RCC 7860 (cell line): Measurements from ENCODE around the gene MGAT4A.

ENCODE experiments used
- DNase-seq: peaks from one replicate; pipeline ENCODE4 v3.0.0-alpha.2; 2015; ENCODE audit warnings: low spot score
- FAIRE-seq: peaks from 2 replicates; lab custom pipeline; 2012; peaks lifted over from hg19 to GRCh38; lab: Jason Lieb, UNC

The MGAT4A gene

DNA sequence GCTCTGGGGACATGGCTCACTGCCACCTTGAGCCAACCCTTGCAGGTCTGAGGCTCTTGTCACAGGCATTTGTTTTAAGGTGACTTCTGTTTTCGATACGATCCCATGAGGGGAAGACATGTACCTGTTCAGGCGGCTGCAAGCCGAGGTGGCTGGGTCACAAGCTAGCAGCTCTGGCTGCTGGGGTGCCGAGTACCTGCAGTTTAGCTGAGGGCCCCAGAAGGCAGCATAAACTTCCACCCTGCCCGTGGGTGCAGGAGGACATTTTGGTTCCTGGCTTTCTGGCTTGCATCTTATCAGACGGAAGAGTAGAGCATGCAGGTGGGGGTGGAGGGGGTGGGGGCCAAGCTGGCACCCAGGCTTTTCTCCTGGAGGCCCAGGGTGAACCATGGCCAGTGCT is 151.0 kb downstream of the MGAT4A start:
- no peak for DNase-seq
- FAIRE-seq: no peak

- no peak for DNase-seq
- FAIRE-seq: no peak
Observed at GRCh38 chr2:98578231-98578630, 152.7 kb downstream of the MGAT4A start.

- FAIRE-seq (no peak), DNase-seq (no peak)
Observed at GRCh38 chr2:98577313-98577712, 153.6 kb downstream of the MGAT4A start.

GRCh38 chr2:98576666-98577312 is 154.1 kb downstream of the MGAT4A start:
- FAIRE-seq: no peak
- DNase-seq: no peak

DNA sequence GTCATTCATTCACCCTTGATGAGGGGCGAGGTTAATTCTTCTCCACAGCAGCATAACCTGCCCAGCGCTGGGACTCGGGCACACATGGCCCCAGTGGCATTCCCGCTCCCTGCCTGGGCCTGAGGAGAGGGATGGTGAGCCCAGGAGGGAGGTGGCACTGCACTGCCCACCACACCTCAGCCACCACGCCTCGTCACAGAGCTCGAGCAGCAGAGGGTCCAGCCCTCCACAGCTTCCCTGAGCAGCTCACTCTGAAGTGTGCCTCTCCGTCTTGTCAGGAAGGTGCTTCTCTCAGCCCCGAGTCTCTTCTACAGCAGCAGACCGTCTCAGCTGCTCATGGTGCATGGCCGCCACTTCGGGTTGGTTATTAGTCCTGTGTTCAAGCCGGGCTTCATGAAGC is 157.5 kb downstream of the MGAT4A start:
- no peak for FAIRE-seq
- no peak for DNase-seq

DNA sequence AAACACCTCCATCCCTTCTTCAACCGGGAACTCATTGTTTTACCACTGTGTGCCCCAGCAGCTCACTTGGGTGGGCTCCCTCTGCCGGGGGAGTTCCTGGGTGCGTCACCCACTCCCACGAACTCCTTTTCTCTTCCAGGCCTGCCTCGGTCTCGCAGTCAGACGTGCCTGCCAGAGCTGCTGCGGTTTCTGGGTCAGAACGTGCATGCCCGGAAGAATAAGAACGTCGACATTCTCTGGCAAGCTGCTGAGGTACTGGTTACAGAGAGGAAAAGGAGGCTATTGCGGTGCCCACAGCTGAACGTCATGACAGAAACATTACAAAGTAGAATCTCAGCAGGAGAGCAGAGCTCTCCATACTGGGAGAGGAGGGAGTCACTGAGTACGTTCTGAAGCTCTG is 158.3 kb downstream of the MGAT4A start:
- FAIRE-seq (no peak), DNase-seq (no peak)

- DNase-seq: no peak
- FAIRE-seq: no peak
Observed at GRCh38 chr2:98572211-98572610, 158.7 kb downstream of the MGAT4A start.

- DNase-seq (no peak), FAIRE-seq (no peak)
Observed at GRCh38 chr2:98571796-98572195, 159.1 kb downstream of the MGAT4A start.

DNA sequence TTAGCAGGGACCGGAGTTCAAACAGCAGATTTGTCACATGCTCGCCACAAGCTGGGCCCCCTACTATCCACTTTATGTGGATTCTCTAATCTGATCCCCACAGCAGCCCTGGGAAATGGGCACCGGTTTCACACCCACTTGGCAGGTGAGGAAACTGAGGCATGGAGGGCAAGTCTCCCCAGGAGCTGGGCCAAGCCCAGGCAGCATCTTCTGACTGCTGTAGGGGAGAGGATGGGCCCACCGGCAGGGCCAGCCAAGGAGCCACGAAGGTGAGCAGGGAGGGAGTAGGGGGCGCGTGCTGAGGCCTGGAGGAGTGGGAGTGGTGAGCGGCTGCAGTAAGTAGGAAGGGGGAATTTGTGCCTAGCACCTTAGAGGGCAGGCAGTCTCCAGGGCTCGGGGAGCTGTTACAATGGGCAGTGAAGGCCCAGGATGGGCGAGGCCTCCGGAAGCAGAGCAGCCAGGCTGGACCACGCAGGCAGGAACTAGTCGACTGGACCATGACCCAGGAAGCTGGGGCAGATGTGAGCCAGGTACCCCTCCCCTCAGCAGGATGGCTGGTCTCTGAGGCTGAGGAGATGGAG is 159.7 kb downstream of the MGAT4A start:
- DNase-seq: no peak
- FAIRE-seq: no peak

- DNase-seq: no peak
- no peak for FAIRE-seq
Observed at GRCh38 chr2:98570356-98570755, 160.6 kb downstream of the MGAT4A start.

- DNase-seq (no peak), FAIRE-seq (no peak)
Observed at GRCh38 chr2:98569915-98570314, 161.0 kb downstream of the MGAT4A start.

DNA sequence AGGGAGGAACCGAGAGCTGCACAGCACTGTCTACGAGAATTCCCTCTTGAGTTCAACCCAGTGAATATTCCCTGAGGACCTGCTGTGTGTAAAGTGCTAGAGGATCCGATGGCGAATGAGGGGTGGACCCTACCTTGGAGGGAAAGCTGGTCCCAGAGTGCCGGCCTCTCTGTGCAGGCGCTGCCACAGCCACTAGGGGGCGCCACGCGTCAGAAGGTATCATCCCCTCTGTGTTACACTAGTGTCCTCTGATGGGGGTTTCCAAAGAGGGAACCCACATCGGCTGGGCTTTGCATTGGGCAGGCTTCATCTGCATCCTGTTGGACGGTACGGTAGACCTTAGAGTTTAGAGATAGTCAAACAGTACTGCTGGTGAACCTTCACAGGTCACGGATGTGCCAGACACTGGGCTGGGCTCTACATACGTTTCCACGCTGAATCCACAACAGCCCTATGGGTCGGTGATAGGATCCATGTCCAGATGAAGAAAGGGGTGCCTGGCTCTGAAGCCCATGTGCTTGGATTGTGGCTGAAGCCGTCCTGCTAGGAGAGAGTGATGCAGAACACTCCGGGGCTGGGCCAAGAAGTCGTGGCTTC is 161.6 kb downstream of the MGAT4A start:
- DNase-seq (no peak), FAIRE-seq (no peak)
